ENCODE data around the gene NSDHL.

Gene NSDHL

GRCh38 chrX:152869972-152870371 lies 39.1 kb downstream of the NSDHL start (continued):
- TF ChIP-seq POU6F1 (CRISPR knock-in tag; IDR thresholded peaks at IDR 0.05; ENCODE audit: borderline replicate concordance, low read depth) (no peak), CSDC2 (CRISPR knock-in tag; IDR thresholded peaks at IDR 0.05) (no peak), SNAI2 (CRISPR knock-in tag; IDR thresholded peaks at IDR 0.05) (no peak), ZFP30 (CRISPR knock-in tag; IDR thresholded peaks at IDR 0.05) (no peak)

- TF ChIP-seq ZFP3 (CRISPR knock-in tag; IDR thresholded peaks at IDR 0.05), result no peak
- TF ChIP-seq TCF4 (CRISPR knock-in tag; IDR thresholded peaks at IDR 0.05; ENCODE audit: borderline replicate concordance), result no peak
- ATAC-seq, result no peak
Observed at GRCh38 chrX:152871260-152871659, 40.4 kb downstream of the NSDHL start.

- no peak for TF ChIP-seq CSDC2 (CRISPR knock-in tag; IDR thresholded peaks at IDR 0.05)
- TF ChIP-seq, protein P1, sequence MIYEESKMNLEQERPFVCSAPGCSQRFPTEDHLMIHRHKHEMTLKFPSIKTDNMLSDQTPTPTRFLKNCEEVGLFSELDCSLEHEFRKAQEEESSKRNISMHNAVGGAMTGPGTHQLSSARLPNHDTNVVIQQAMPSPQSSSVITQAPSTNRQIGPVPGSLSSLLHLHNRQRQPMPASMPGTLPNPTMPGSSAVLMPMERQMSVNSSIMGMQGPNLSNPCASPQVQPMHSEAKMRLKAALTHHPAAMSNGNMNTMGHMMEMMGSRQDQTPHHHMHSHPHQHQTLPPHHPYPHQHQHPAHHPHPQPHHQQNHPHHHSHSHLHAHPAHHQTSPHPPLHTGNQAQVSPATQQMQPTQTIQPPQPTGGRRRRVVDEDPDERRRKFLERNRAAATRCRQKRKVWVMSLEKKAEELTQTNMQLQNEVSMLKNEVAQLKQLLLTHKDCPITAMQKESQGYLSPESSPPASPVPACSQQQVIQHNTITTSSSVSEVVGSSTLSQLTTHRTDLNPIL (CRISPR knock-in tag; IDR thresholded peaks at IDR 0.05; ENCODE audit: low read depth), result no peak
- no peak for TF ChIP-seq TOX (CRISPR knock-in tag; IDR thresholded peaks at IDR 0.05; ENCODE audit: borderline replicate concordance)
- TF ChIP-seq RARB (CRISPR knock-in tag; IDR thresholded peaks at IDR 0.05), result no peak
- no peak for TF ChIP-seq ESRRG (CRISPR knock-in tag; IDR thresholded peaks at IDR 0.05)
- ATAC-seq, result no peak
Observed at GRCh38 chrX:152872522-152872921, 41.7 kb downstream of the NSDHL start.

DNA sequence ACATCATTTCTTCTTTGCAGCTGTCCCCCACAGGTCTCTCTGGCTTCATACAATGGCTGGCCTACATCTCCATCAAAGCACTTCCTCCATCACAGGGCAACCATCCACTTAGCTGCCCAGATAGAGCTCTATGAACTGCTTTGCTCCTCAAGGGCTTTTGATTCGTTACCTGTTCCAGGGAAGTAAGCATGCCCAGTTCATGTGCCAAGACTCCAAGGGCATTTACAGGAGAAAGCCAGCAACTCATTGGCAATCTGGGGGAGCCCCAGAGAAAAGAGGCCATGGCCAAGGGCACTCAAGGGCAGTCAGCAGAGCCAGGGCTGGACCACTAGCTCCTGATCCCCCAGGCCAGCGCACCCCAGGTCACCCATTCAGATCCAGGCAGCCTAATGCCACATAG lies 42.5 kb downstream of the NSDHL start:
- no peak for ATAC-seq
- no peak for TF ChIP-seq CSDC2 (CRISPR knock-in tag; IDR thresholded peaks at IDR 0.05)
- TF ChIP-seq OSR1 (CRISPR knock-in tag; IDR thresholded peaks at IDR 0.05), result no peak
- TF ChIP-seq ZNF565 (CRISPR knock-in tag; conservative IDR thresholded peaks at IDR 0.05; ENCODE audit: low read depth), result no peak

DNA sequence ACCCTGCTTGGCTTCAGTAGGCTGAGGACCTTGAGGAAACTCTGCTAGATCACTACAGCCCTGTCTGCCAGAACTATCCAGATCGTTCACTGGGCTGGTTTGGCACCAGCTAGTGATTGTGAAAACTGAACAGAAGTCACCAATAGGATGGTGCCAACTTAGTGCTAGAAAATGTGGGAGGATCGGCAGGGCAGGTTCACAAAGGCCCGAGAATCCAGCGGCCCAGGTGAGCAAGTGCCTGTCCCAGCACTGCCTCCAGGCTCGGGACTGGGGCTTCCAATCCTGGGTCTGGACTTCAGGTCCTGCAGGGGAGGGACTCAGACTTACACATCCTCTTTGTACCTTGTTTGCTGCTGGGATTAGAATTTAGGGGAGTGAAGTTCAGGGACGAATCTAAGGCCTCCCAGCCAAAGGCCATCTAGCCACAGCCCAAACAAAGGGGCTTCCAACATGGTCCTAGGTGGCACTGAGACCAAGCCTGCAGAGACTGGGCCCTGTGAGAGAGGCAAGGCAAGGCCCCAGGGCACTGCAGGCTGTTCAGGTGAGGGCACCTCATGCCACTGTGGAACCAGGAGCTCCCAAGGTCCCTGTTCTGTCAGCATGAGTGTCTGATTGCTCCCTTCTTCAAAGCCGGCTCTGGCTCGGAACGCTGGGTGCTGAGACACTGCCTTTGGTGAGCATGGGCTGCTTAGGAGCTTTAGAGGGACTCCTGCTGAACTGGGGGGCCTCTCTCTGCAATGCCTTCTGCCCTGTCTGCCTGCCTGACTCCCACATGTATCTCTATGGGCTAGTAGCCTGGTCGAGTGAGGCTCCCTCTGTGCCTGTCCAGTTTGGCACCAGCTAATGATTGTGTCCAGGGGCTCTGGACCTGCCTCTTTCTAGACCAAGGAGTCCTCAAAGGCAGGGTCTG lies 46.3 kb downstream of the NSDHL start:
- ATAC-seq, result no peak
- no peak for TF ChIP-seq ISL1 (CRISPR knock-in tag; IDR thresholded peaks at IDR 0.05)
- TF ChIP-seq RARB (CRISPR knock-in tag; IDR thresholded peaks at IDR 0.05), result no peak
- no peak for TF ChIP-seq TOX (CRISPR knock-in tag; IDR thresholded peaks at IDR 0.05; ENCODE audit: borderline replicate concordance)
- no peak for TF ChIP-seq GLIS3 (CRISPR knock-in tag; IDR thresholded peaks at IDR 0.05)
- TF ChIP-seq ZNF565 (CRISPR knock-in tag; conservative IDR thresholded peaks at IDR 0.05; ENCODE audit: low read depth), result no peak
- no peak for TF ChIP-seq POU6F1 (CRISPR knock-in tag; IDR thresholded peaks at IDR 0.05; ENCODE audit: borderline replicate concordance, low read depth)
- no peak for TF ChIP-seq ZC3H10 (CRISPR knock-in tag; IDR thresholded peaks at IDR 0.05)

DNA sequence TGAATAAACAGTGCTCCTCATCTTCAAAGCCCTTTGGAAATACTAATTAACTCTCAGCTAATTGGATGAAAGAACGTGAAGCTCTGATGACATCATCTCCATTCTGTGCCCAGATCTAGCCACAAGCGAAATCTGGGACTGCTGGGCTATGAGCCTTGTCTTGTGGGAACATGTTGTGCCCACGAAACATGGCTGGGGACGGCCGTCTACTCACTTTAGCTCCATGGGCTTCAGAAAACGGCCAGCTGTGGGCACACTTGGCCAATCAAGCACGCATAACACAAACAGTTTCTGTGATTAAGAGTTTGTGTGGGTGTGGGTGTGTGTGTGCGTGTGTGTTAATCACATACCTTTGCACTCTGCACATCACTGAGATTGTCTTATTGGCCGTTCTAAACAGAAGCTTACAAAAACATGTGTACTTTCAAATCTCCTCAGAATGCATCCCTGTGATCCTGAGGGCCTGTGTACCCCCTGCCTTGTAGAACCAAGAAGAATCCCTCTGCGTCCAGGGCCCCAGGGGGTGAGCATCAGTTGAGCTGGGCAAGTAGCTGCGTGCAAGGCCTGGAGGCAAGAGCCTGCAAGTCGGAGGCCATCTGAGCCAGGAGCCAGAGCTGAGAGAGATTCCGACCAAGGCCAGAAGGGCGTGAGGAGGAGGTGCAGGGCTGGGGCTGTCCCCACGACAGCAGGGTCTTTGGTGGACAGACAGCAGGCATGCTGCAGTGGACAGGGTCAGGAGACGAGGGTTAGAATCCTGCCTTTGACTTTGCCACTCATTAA lies 48.3 kb downstream of the NSDHL start:
- TF ChIP-seq ESRRG (CRISPR knock-in tag; IDR thresholded peaks at IDR 0.05), result no peak
- no peak for TF ChIP-seq ZNF565 (CRISPR knock-in tag; conservative IDR thresholded peaks at IDR 0.05; ENCODE audit: low read depth)
- TF ChIP-seq TOX (CRISPR knock-in tag; IDR thresholded peaks at IDR 0.05; ENCODE audit: borderline replicate concordance), result no peak
- no peak for TF ChIP-seq ZFP3 (CRISPR knock-in tag; IDR thresholded peaks at IDR 0.05)
- no peak for ATAC-seq

DNA sequence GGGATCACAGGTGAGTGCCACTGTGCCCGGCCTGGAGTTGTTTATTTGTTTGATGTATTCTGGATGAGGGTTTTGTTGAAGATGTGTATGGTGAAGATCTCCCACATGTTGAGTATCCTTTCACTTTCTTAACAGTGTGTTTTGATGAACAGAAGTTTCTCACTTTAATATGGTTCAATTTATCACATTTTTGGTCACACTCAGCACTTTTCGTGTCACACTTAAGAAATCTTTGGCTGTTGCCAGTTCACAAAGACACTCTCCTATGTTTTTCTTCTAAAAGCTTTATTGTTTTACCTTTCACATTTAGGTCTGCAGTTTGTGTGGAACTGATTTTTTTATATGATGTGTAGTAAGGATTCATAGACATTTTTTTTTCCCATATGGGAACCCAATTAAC lies 50.4 kb downstream of the NSDHL start:
- TF ChIP-seq ZC3H10 (CRISPR knock-in tag; IDR thresholded peaks at IDR 0.05), result no peak
- no peak for TF ChIP-seq CSRNP3 (CRISPR knock-in tag; IDR thresholded peaks at IDR 0.05)
- TF ChIP-seq GLIS3 (CRISPR knock-in tag; IDR thresholded peaks at IDR 0.05), result no peak
- no peak for TF ChIP-seq PPARA (CRISPR knock-in tag; IDR thresholded peaks at IDR 0.05; ENCODE audit: borderline replicate concordance)
- no peak for TF ChIP-seq CSDC2 (CRISPR knock-in tag; IDR thresholded peaks at IDR 0.05)
- TF ChIP-seq BACH2 (CRISPR knock-in tag; IDR thresholded peaks at IDR 0.05; ENCODE audit: borderline replicate concordance), result no peak
- no peak for TF ChIP-seq TCF4 (CRISPR knock-in tag; IDR thresholded peaks at IDR 0.05; ENCODE audit: borderline replicate concordance)

More for the DNA sequence above, 50.4 kb downstream of the NSDHL start:
- ATAC-seq, result no peak

All from SK-N-SH treated with all-trans-retinoic acid at 6 μM for 48 hours (cell line).